NT2/D1 (cell line): ENCODE measurements around the gene SFI1.

Experiments used
- SUZ12 ChIP-seq: IDR thresholded peaks from 2 replicates; pipeline ENCODE4 v1.6.1; 2011; ENCODE audit not compliant: insufficient read length, insufficient read depth; ENCODE audit errors: extremely low read depth
- ZNF274 ChIP-seq: IDR thresholded peaks from 2 replicates; pipeline ENCODE4 v1.6.1; 2011; ENCODE audit warnings: mild to moderate bottlenecking, low read depth, low read length

GRCh38 chr22:31491218-31491962 is 4.9 kb upstream of the SFI1 start:
- TF ChIP-seq SUZ12, result no peak
- TF ChIP-seq ZNF274, result no peak
